HepG2 (cell line): ENCODE results near the gene PSMD12. TPM values are rescaled to one million over a fixed set of nuclear protein-coding genes. Genes with fewer than 3 reads are reported as not detected.

Experiments
- CCAR2 ChIP-seq: fragments of 200-400 bp; formaldehyde crosslinking; optimal IDR thresholded peaks from 2 replicates; pipeline ENCODE3; 2018; ENCODE audit warnings: low read depth, mild to moderate bottlenecking, low read length, moderate library complexity
- GRHL1 ChIP-seq: sonication (generic); formaldehyde crosslinking; conservative IDR thresholded peaks from 2 replicates; pipeline ENCODE4 v1.8.0; 2022; ENCODE audit warnings: missing genetic modification reagents
- ISL2 ChIP-seq: sonication (generic); formaldehyde crosslinking; IDR thresholded peaks from 2 replicates; pipeline ENCODE4 v1.5.0; 2020; ENCODE audit warnings: missing genetic modification reagents
- KLF12 ChIP-seq: sonication (generic); formaldehyde crosslinking; IDR thresholded peaks from 2 replicates; pipeline ENCODE4 v1.4.0; 2020; ENCODE audit warnings: missing genetic modification reagents, borderline replicate concordance
- MEF2D ChIP-seq: sonication (generic); formaldehyde crosslinking; IDR thresholded peaks from 2 replicates; pipeline ENCODE4 v1.5.1; 2020; ENCODE audit warnings: mild to moderate bottlenecking, missing genetic modification reagents
- MTF1 ChIP-seq: sonication (generic); formaldehyde crosslinking; IDR thresholded peaks from 2 replicates; pipeline ENCODE4 v1.5.0; 2020; ENCODE audit warnings: missing genetic modification reagents
- SIX4 ChIP-seq: sonication (generic); formaldehyde crosslinking; IDR thresholded peaks from 2 replicates; pipeline ENCODE4 v1.4.0; 2020; ENCODE audit warnings: missing genetic modification reagents
- SKI ChIP-seq: fragments of 450-650 bp; IDR thresholded peaks from one replicate; pipeline ENCODE4 v1.6.1; 2018; ENCODE audit warnings: mild to moderate bottlenecking; ENCODE audit not compliant: partially characterized antibody
- TARDBP ChIP-seq: sonication (generic); formaldehyde crosslinking; IDR thresholded peaks from 2 replicates; pipeline ENCODE4 v1.8.0; 2022; ENCODE audit warnings: mild to moderate bottlenecking, missing genetic modification reagents
- ZBTB25 ChIP-seq: IDR thresholded peaks from 2 replicates; pipeline ENCODE4 v1.6.1; 2018; ENCODE audit warnings: missing genetic modification reagents
- ZBTB49 ChIP-seq: sonication (generic); formaldehyde crosslinking; IDR thresholded peaks from 2 replicates; pipeline ENCODE4 v1.4.0; 2020; ENCODE audit warnings: missing genetic modification reagents, borderline replicate concordance
- ZFP90 ChIP-seq: sonication (generic); formaldehyde crosslinking; IDR thresholded peaks from 2 replicates; pipeline ENCODE4 v1.8.0; 2022; ENCODE audit warnings: missing genetic modification reagents, mild to moderate bottlenecking, inconsistent platforms, borderline replicate concordance
- ZNF30 ChIP-seq: sonication (generic); formaldehyde crosslinking; IDR thresholded peaks from 2 replicates; pipeline ENCODE4 v1.5.0; 2020; ENCODE audit warnings: mild to moderate bottlenecking, missing genetic modification reagents
- ZNF597 ChIP-seq: sonication (generic); formaldehyde crosslinking; IDR thresholded peaks from 2 replicates; pipeline ENCODE4 v1.5.0; 2020; ENCODE audit warnings: missing genetic modification reagents
- ZNF609 ChIP-seq: sonication (generic); formaldehyde crosslinking; IDR thresholded peaks from 2 replicates; pipeline ENCODE4 v1.4.0; 2020; ENCODE audit warnings: mild to moderate bottlenecking, missing genetic modification reagents, borderline replicate concordance
- ZNF878 ChIP-seq: sonication (generic); formaldehyde crosslinking; IDR thresholded peaks from 2 replicates; pipeline ENCODE4 v1.8.1; 2023; ENCODE audit warnings: mild to moderate bottlenecking, missing genetic modification reagents, moderate library complexity
- ZSCAN12 ChIP-seq: sonication (generic); formaldehyde crosslinking; IDR thresholded peaks from 2 replicates; pipeline ENCODE4 v1.9.0; 2021; ENCODE audit warnings: mild to moderate bottlenecking, missing genetic modification reagents
- ZSCAN25 ChIP-seq: sonication (generic); formaldehyde crosslinking; IDR thresholded peaks from 2 replicates; pipeline ENCODE4 v1.8.0; 2022; ENCODE audit warnings: mild to moderate bottlenecking, missing genetic modification reagents
- polyA plus RNA-seq, 8 experiments: library from polyadenylated mRNA; depleted of rRNA in 3 of 8; stranded (reverse) in 7 of 8; unstranded in 1 of 8; fragments of >200 nt; fragmentation: Illumina TruSeq in 4 of 8; extraction: Trizol in 4 of 8; gene quantifications; 2 replicates each; pipeline versions ENCODE4 v1.2.1 to v1.2.3, GENCODE V29; 2011 to 2016; ENCODE audit warnings: low read depth in 4 of 8, missing spikeins in 1 of 8, mixed read lengths in 1 of 8; ENCODE audit not compliant: insufficient read depth in 1 of 8
- total RNA-seq, 5 experiments: library from RNA; depleted of rRNA; stranded (reverse); fragments of >200 nt; fragmentation: Illumina TruSeq; extraction: Trizol; gene quantifications; 2 replicates each; pipeline ENCODE4 v1.2.3, GENCODE V29; 2016; ENCODE audit warnings: low read depth in 1 of 5

PSMD12 gene
- total and polyA plus RNA-seq, 2 of the 13 experiments (the other 11 are each of a cell fraction or from before 2014, with no cell fraction given) = 27.4 to 71.7 TPM

- TF ChIP-seq ZNF878 (CRISPR knock-in tag) (no peak), ZNF609 (CRISPR knock-in tag) (peak; percentile 15; the same call in 1 of the 2 replicates), GRHL1 (no peak), ZBTB25 (peak; percentile 61; the same call in 1 of the 2 replicates), ISL2 (CRISPR knock-in tag) (no peak), ZSCAN25 (CRISPR knock-in tag) (0 out of 2 replicates have a peak, but pooled peaks have one; percentile 33), CCAR2 (no peak), ZFP90 (CRISPR knock-in tag) (no peak; the same call in 1 of the 2 replicates), ZNF597 (CRISPR knock-in tag) (no peak), SIX4 (peak; percentile 22; the same call in 1 of the 2 replicates), ZBTB49 (CRISPR knock-in tag) (no peak), ZSCAN12 (no peak), MTF1 (no peak), MEF2D (CRISPR knock-in tag) (no peak; the same call in 1 of the 2 replicates), ZNF30 (CRISPR knock-in tag) (no peak), KLF12 (CRISPR knock-in tag) (no peak), TARDBP (CRISPR knock-in tag) (no peak), SKI (peak; percentile 71)
Measured at GRCh38 chr17:67376737-67377487, 10.5 kb upstream of the PSMD12 start, which contains the start of gene PITPNC1 (continued).
